RWPE1 (cell line): ENCODE results near the gene MAPK8.
"Not testable (repeated sequence)": the region's sequence is repeated elsewhere in the genome, so short reads cannot be mapped to it uniquely, and the experiment has no call there.

ENCODE experiments used
- CTCF ChIA-PET: fragments of 350-600 bp; sonication (Branson Sonifier 250); formaldehyde crosslinking; extraction: SDS; loops from one replicate; lab custom pipeline; 2021; lab: Yijun Ruan, JAX
- POLR2A ChIA-PET: fragments of 400-600 bp; formaldehyde crosslinking; extraction: SDS; loops from one replicate; lab custom pipeline; 2020; ENCODE audit warnings: antibody characterized with exemption; ENCODE audit not compliant: low non-redundant PET; lab: Yijun Ruan, JAX
- DNase-seq: peaks from one replicate; pipeline ENCODE4 v3.0.0; 2012; ENCODE audit warnings: low spot score
- H3K27ac ChIP-seq: fragments of 450-650 bp; 2 replicates; pipeline ENCODE4 v1.5.1; 2017
- TF ChIP-seq, protein P1 (sequence below): fragments of 450-650 bp; conservative IDR thresholded peaks from 2 replicates; pipeline ENCODE4 v1.5.1; 2017; ENCODE audit warnings: low read depth, mild to moderate bottlenecking

Gene MAPK8

DNA sequence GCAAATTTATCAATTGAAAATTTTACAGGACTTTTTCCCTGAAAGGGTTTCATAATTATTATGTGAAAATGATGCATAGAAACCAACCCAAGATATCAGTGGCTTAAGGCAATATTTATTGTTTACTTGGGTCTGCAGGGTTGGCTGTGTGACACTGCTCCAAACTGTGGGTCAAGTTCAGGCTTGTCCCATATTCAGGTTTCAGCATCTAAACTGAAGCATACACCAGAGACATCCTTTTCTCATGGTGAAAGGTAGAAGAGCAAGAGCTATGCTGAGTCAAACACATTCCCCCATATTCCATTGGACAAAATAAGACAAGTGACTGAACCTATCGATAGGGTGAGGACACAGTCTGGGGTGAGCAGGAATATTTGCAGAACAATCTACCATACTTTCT, 110.9 kb downstream of the MAPK8 start:
- TF ChIP-seq, protein P1, sequence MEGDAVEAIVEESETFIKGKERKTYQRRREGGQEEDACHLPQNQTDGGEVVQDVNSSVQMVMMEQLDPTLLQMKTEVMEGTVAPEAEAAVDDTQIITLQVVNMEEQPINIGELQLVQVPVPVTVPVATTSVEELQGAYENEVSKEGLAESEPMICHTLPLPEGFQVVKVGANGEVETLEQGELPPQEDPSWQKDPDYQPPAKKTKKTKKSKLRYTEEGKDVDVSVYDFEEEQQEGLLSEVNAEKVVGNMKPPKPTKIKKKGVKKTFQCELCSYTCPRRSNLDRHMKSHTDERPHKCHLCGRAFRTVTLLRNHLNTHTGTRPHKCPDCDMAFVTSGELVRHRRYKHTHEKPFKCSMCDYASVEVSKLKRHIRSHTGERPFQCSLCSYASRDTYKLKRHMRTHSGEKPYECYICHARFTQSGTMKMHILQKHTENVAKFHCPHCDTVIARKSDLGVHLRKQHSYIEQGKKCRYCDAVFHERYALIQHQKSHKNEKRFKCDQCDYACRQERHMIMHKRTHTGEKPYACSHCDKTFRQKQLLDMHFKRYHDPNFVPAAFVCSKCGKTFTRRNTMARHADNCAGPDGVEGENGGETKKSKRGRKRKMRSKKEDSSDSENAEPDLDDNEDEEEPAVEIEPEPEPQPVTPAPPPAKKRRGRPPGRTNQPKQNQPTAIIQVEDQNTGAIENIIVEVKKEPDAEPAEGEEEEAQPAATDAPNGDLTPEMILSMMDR: no peak
- ChIA-PET POLR2A (no interaction called here), CTCF (no interaction called here)
- no peak for DNase-seq
- no peak overlapping the region for H3K27ac ChIP-seq

DNA sequence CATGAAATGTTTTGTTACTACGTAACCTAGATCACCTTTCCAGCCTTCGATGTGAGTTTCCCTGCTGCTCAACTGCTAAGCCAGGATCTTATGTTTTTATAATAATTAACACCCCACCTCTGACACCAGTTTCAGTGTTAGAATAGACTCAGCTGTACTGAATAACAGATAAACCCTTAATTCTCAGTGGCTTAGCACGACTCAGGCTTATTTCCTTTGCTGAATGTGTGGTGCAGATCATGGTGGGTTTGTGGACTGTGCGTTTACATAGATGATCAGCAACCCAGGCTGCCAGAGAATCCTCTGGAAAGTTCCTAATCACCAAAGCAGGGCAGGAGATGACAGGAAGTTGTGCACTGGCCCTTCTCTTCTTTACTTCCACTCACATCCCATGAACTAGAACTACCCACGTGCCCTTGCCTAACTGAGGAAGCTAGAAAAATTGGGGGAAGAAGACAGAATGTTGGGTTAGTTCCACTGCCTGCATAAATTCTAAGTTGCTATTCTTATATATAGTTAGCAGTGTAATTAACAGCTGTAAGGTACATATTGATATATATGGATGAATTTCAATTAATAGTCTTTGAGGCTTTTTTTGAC, 111.8 kb downstream of the MAPK8 start:
- POLR2A ChIA-PET: no interaction called here
- CTCF ChIA-PET: no interaction called here
- TF ChIP-seq, protein P1: no peak
- H3K27ac ChIP-seq: no peak overlapping the region
- DNase-seq: no peak

DNA sequence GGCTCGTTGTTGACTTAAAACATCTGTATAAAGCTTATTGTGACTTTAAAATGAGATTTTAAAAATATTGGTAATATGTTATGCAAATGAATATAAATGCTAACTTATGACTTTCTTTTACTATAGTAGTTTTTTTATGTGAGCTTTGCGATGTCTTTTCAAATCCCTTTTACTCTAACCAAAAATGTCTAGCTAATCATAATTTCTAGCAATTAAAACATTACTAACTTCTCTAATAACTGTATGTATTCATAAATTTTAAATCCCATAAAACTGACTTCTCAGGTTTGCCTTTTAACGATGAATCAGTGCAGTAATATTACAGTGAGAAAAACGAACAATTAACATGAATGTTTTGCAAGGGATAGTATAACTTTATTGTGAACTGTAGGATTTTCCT, 113.2 kb downstream of the MAPK8 start:
- TF ChIP-seq, protein P1: no peak
- CTCF ChIA-PET: no interaction called here
- POLR2A ChIA-PET: no interaction called here
- DNase-seq: no peak
- no peak overlapping the region for H3K27ac ChIP-seq

DNA sequence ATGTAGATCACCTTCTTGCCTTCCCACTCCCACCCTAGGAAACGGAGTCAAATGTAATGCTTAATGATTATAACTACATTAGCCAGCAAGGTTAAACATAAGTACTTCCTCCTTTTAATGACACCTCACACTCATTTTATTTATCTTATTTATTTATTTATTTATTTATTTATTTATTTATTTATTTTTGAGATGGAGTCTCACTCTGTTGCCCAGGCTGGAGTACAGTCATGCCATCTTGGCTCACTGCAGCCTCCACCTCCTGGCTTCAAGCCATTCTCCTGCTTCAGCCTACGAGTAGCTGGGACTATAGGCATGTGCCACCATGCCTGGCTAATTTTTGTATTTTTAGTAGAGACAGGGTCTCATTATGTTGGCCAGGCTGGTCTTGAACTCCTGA, 115.4 kb downstream of the MAPK8 start:
- CTCF ChIA-PET, DNase-seq, POLR2A ChIA-PET, H3K27ac ChIP-seq: not testable (repeated sequence)

DNA sequence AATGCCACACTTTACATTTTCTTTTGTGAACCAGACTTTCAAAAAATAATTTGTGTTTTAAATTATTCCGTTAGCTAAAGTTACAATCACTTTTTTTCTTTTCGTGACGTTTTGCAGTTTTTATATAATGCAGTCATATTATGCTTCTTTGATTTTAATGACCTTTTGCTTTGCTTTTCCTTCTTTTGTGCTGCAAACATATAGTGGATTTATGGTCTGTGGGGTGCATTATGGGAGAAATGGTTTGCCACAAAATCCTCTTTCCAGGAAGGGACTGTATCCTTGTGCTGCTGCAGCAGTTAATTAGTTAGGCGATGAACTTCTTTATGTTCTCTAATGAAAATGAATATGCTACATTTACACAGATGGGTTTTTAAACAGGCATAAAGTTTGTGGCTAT, 117.4 kb downstream of the MAPK8 start:
- DNase-seq: no peak
- CTCF ChIA-PET: interaction anchor here (1.0 kb wide), 1 partner anchor 60 kb away, joined by 3 read pairs; no protein-coding TSS in a partner anchor
- TF ChIP-seq, protein P1: no peak
- POLR2A ChIA-PET: no interaction called here
- no peak overlapping the region for H3K27ac ChIP-seq

DNA sequence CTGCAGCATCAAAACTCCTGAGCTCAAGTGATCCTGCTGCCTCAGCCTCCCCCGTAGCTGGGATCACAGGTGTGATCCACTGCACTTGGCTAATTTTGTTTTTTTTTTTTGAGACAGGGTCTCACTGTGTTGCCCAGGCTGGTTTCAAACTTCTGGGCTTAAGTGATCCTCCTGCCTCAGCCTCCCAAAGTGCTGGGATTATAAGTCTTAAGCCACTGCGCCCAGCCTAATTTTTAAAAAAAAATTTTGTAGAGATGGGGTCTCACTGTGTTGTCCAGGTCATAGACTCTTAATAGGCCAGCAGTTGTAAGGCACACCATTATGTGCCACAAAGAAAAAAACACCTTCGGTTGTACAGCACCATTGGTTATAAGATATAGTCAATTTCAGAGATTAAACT, 122.4 kb downstream of the MAPK8 start:
- POLR2A ChIA-PET: no interaction called here
- CTCF ChIA-PET: no interaction called here
- H3K27ac ChIP-seq: no peak overlapping the region
- no peak for DNase-seq
- TF ChIP-seq, protein P1: no peak

DNA sequence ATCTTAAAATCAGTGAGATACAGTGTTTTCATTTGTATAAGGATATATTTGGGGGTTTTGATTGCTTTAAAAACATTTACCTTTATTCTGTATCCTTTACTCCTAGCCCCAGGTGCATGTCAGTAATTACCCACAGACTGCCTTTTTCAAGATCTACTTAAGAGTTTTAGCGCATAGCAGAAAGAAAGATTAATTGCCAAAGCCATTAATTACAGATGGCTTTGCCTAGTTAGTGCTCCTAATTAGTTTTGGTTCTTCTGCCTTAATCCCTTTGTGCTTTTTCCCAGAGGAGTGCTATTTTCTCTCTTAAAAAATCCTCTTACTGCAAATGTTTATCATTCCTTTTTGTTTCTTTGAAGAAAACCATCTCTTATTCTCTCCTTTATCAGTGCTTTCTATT, 122.8 kb downstream of the MAPK8 start:
- DNase-seq: no peak
- TF ChIP-seq, protein P1: no peak
- ChIA-PET CTCF (no interaction called here), POLR2A (no interaction called here)
- H3K27ac ChIP-seq: no peak overlapping the region
